ENCODE data around the gene BUD23. TPM values are rescaled to one million over a fixed set of nuclear protein-coding genes. Genes with fewer than 3 reads are reported as not detected.
"Not testable (repeated sequence)": the region's sequence is repeated elsewhere in the genome, so short reads cannot be mapped to it uniquely, and the experiment has no call there.

The BUD23 gene
- 30.1 TPM for total RNA-seq

- DNase-seq = peak; percentile 98
Observed at GRCh38 chr7:73683056-73683787, at the start of gene BUD23, which contains the start of gene DNAJC30. TSS of gene BUD23 (plus strand) at chr7:73683597. CDS start at chr7:73683626, 29 bp downstream. TSS of gene DNAJC30 (minus strand) at chr7:73683453. CDS start at chr7:73683423, 30 bp downstream.

GRCh38 chr7:73633844-73634243, 49.6 kb upstream of the BUD23 start:
- no peak for DNase-seq

GRCh38 chr7:73635428-73636200, 47.8 kb upstream of the BUD23 start:
- DNase-seq = no peak

- DNase-seq = no peak
Observed at GRCh38 chr7:73638911-73639310, 44.5 kb upstream of the BUD23 start.

GRCh38 chr7:73642834-73643233, 40.6 kb upstream of the BUD23 start:
- no peak for DNase-seq

GRCh38 chr7:73644688-73645286, 38.6 kb upstream of the BUD23 start:
- no peak for DNase-seq

GRCh38 chr7:73645643-73646174, 37.7 kb upstream of the BUD23 start:
- no peak for DNase-seq

- DNase-seq = no peak
Observed at GRCh38 chr7:73646785-73647724, 36.3 kb upstream of the BUD23 start.

- DNase-seq = no peak
Observed at GRCh38 chr7:73647725-73648592, 35.4 kb upstream of the BUD23 start.

- no peak for DNase-seq
Observed at GRCh38 chr7:73648593-73649332, 34.6 kb upstream of the BUD23 start.

- no peak for DNase-seq
Observed at GRCh38 chr7:73649576-73649975, 33.8 kb upstream of the BUD23 start.

- DNase-seq = no peak
Observed at GRCh38 chr7:73650524-73650923, 32.9 kb upstream of the BUD23 start.

GRCh38 chr7:73652541-73652949, 30.9 kb upstream of the BUD23 start:
- no peak for DNase-seq

GRCh38 chr7:73655309-73655708, 28.1 kb upstream of the BUD23 start:
- not testable (repeated sequence) for DNase-seq

- DNase-seq = no peak
Observed at GRCh38 chr7:73659983-73660382, 23.4 kb upstream of the BUD23 start.

- DNase-seq = not testable (repeated sequence)
Observed at GRCh38 chr7:73660594-73660993, 22.8 kb upstream of the BUD23 start.

GRCh38 chr7:73663033-73663432, 20.4 kb upstream of the BUD23 start:
- DNase-seq = no peak

GRCh38 chr7:73667344-73668102, 15.9 kb upstream of the BUD23 start, which contains the start of gene VPS37D:
TSS of gene VPS37D (plus strand) at chr7:73667831. CDS start at chr7:73667959, 128 bp downstream.
- peak; percentile 96 for DNase-seq

All from tongue (tissue), 2 donors.